Activated naive CD8-positive, alpha-beta T cell treated with anti-CD3 and anti-CD28 coated beads, Interleukin-2, amount 50 U/mL, for 16 hours (primary cell): ENCODE data around the gene CYP27B1.

Source experiments
- DNase-seq: peaks from one replicate; pipeline ENCODE4 v3.0.0-alpha.2; 2020; ENCODE audit warnings: low read depth, low spot score

The CYP27B1 gene

DNA sequence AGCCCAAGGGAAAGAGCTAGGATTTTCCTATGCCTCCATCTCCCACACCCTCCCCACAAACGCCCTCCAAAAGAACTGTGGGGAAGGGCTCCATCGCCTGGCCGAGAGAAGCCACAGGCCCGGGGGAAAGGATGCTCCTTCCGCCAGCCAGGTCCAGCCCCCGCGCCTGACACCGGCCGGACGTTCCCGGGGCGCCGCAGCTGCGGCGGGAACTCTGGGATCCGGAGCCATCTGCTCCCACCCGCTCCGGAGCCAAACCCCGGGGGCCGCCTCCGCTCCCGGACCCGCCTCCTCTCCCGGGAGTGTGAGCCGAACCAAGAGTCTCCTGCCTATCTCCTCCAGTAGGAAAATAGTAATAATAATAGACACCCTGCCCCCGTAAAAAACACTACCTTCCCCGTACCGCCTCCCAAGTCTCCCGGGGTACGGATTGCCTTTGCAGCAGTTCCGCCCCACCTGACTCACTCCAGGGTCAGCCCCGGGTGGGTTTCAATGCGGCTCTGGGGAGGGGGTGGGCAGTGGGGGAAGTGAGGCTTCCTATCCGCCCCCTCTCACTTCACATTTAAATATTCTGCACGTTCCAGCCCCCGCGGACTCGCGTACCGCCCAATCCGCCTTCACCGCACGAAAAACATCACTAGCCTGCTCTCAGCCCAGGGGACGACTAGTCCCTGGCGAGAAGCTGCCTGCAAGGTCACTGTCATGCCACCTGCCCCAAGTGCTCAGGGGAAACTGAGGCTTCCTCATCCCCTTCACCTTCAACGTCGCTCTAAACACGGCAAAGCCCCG lies 30.7 kb downstream of the CYP27B1 start:
- no peak for DNase-seq

DNA sequence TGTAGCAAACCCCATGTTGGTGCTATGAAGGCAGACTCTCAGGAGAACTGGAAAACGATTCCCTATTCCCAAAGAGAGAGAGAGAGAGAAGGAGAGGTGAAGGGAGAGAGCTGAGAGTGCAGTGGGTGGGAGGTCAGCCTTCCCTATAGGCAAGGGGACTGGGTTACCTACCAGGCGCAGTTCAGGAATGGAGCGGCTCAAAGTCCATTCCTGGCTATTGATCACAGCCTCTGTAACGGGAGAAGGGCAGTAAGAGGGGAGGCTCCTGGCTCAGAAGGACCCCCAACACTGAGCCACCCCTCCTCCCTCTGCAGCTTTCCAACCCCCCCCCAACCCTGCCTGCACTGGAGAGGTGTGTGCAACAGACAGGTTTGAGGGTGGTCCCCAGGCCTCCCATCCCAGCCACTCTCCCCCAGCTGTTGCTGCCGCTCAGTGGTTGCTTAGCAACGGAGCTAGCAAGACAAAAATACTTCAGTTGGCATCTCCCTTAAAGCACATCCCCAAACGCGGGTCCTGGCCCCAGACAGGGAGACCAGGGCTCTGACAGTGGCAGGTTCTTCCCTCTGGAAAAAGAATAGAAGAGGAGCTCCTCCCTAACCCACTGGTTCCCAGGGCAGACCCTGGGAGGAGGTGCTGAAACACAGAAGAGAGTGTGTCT lies 31.6 kb downstream of the CYP27B1 start:
- no peak for DNase-seq

DNA sequence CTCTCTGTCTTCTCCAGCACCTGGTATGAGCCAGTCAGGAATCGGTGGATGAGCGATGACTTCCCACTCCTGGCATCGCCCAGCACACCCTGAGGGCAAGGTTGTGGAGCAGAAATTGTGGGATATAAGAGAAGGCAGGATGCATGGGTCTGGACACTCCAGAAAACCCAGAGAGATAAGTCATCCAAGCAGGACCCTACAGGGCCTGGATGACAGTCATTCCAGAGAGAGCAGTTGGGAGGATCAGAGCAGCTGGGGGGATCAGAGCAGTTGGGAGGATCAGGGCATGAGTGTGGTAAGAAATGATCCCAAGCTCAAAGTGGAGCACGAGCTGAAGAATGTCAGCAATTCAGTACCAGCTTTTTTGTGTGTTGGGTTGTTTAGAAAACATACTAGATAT lies 32.3 kb downstream of the CYP27B1 start:
- no peak for DNase-seq

DNA sequence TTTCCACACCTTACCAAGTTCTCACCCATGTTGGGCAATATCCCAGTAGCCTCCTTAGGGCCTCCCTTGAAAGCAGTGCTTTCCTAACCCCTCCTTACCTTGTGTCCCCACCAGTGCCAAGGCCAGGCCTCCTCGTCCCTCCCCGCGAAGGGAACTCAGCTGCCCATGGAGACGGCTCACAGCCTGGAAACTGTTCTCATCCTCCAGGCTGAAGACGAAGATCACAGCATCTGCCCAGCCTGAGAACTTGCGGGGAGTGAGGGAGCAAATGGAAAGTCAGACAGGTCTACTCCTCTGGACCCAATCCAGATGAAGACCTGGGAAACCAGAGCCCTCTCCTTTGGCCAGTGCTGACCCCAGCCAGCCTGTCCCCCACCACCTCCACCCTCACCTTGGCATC lies 33.0 kb downstream of the CYP27B1 start:
- no peak for DNase-seq

DNA sequence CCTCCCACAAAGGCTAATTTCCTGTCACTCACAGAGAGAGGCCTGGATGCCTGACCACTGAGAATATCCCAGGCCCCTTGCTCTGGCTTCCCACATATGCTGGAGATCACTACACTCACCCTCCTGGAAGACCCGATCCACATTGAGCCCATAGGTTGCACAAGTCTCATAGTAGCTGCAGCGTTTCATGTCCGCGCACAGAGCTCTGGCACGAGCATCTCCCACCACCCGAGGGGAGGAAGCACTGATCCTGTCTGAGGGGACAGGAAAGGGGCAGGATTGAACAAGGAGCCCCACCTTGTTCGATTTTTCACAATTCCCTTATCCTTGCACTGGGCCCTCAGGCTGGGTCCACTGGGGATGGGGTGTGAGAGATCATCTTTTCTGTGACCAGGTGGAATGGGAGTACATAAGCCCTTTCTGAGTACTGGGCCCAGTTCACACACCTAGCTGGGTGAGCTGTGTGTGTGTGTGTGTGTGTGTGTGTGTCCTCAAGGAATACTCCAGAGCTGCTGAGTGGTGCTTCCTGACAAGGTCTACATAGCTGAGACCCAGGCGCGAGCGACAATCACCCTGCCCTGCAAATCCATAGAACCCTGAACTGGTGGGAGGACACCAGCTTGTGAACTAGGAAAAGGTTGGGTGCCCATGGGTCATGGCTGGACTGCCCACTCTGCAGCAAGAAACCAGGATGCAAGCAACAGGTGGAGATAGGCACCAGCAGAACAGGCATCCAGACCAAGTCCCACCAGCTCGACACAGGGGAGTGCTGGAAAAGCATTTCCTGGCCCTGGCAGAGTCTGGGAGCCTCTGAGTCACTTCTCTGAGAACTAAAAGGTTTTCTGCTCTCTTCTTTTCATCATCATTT lies 33.9 kb downstream of the CYP27B1 start:
- no peak for DNase-seq

DNA sequence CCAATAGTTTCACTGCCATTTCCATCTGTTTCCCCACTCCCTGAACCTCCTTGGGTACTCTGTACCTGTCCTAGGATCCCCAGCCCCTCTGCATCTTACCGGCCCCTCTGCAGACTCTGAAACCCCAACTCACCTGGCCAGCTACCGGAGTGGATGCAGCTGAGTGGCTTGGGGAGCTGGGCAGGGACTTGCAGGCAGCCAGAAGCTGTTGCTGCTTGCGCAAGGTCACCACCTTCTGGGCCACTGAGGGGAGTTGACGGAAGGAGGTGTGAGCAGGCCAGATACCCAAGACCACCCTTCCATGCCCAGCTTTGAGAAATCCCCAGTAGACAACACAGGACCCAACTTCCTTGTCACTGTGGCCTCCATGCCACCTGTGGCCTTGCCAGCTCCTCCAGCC lies 34.6 kb downstream of the CYP27B1 start:
- no peak for DNase-seq

DNA sequence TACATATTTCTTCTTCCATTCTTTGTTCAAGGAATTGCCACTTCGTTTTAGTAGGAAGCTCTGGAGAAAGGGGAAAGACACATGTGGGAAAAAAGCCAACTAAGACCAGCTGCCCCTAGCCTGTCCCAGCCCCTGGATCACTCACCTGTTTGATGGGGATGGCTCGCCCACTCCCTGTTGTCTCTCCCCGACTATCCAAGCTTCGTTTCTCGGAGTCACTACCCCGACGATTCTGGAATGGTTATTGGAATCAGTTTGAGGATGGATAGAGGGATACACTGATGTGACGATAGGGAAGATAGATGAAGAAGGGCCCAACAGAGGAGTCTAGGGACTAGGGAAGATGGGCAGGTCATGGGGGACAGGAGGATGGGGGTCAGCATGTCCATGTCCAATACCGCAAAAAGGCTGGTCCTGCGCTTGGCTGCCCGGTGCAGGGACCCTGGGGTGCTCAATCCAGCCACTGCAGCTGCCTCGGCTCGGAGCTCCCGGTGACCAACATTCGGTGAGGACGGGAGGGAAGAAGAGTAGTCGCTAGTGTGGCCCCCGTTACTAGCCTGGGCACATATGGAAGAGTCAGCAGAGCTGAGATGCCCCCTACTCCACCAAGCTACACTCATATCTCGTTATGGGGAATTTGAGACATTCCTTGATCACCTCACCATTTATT lies 35.3 kb downstream of the CYP27B1 start:
- DNase-seq = no peak

DNA sequence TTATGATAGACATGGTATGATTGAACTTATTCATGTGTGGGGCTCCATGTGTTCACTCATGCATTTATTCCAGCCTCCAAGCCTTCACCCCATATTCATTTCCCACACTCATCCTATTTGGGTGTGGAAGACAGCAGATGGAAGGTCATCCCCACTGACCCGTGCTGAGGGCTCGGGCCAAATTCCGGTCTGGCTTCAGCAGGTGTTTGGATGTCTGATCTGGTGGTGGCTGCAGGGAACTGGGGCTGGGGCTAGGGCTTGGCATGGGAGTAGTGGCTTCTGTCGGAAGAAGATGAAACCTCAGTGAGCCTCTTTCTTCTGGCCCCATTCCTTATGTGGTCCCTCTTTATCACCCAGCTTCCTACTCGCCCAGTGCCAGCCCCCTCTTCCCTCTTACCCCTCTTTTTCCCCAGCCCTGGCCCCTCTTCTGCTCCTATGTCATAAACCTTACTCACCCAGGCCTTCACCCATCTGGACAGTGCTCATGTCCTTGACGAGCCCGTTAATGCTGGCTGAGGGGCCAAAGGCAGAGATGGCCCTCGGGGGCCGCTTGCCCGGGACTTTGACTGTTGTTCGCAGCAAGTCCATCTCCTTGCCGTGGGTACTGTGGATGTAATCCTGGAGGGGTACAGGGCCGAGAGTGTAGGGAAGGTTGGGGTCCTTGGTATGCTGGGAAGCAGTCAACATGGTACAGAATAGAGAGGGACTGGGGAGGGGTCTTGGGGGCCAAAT lies 36.4 kb downstream of the CYP27B1 start:
- no peak for DNase-seq

DNA sequence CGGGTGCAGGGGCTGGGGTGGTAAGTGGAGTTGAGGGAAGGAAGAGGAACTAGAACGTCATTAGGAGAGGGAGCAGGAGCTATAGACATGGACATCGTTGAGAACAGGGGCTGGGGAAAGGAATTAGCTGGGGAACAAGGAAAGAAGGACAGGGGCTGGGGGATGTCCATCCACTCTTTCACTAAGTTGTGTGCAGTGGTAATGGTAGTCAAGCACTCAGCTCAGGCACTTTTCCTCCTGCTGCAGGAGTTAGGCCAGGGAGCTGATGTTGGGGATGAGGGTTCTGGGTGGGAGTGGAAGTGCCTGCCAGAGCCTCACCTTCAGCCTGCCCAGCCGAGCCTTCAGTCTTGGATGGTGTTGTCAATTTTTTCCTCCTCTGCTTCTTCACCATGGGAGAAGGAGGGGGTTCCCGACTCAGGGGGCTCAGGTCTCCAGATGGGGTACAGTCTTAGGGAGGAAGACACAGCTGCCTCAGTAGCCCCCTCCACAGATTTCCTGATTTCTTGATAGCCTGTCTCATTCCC lies 37.5 kb downstream of the CYP27B1 start:
- no peak for DNase-seq

DNA sequence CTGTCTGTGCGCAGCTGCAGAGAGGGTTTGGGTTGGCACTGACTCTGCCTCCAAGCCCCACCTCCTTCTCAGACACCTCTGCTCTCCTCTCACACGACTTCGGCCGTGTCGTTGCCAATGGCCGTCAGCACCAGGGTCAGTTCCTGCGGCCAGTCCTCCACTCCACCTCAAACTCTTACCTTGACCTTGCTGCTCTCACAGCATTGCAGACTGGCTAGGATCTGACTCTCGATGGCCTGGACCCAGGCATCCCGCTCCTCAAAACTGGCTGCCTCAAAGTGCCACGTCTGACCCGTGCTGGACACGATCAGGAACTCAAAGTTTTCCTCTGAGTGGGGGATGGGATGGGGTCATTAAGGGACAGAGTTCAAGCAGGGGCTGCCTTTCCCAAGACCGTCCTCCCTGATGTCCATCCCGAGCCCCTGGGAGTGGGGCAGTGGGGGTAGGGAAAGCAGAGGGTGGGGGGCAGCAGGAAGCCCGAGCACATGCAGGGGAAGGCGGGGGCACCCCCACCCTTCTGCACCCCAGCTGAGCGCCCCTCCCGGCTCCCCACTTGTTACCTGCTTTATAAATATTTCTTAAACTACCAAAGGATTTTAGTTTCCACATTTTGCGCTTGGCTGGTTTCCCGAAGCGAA lies 39.0 kb downstream of the CYP27B1 start:
- DNase-seq = no peak

DNA sequence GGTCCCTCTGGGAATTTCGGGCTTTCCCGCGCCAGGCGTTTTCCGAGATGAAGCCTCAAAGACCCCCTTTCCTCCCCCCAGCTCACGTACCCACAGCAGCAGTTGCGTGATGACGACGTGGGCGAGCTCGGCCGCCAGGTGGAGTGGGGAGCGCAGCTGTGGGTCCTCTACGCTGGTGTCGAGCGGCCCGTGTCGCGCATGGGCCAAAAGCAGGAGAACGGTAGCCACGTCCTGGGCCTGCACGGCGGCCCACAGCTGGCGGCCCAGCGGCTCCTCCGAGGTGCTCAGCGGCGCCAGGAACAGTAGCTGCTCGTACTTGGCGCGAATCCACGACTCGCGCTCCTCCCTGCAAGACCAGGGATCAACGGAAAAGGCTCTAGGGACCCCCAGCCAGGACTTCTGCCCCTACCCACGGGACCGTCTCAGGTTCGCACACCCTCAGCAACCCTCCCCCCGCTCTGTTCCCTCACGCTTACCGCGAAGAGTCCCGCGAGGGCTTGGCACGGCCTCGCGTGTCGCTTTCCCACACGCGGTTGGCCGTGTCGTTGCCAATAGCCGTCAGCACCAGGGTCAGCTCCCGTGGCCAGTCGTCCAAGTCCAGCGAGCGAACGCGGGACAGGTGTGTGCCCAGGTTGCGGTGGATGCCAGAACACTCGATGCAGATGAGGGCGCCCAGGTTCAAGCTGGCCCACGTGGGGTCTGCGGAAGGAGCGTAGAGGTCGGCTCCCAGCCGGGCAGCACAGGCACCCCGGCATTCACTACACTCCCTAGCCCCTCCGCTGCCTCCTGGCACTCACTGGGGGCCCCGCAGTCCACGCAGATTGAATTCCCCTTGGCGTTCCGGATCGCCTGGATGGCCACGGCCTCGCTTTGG lies 39.8 kb downstream of the CYP27B1 start:
- no peak for DNase-seq

DNA sequence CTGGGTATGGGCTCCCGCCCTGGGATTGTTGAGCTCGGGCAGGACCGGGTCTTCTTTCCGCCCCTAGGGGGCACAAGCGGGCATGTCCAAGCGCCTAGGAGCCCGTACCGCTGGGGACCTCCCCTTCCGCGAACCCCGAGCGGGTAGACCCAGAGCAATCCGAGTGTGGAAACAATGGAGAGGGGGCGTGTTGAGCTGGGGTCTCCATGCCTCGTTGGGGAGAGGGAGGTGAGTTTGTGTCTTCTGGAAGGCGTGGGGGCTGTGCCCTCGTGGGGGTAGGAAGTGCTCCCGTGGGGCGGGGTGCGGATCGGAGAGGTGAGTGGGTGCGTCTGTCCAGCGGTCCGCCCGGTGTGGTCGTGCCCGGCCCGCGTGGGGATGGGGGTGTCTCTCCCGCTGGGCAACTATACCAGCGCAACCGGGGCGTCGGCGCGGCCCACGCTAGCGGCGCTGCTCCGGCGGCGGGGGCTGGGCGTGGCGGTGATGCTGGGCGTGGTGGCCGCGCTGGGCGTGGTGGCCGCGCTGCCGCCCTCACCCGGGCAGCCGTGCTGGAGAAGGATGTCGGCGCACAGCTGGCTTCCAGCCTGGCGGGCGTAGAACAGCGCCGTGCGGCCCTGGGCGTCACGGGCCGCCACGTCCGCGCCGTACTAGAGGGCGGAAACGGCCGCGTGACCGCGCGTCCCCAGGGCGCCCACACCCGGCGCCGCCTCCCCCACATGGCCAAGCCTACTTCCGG lies 40.6 kb downstream of the CYP27B1 start:
- DNase-seq = no peak

DNA sequence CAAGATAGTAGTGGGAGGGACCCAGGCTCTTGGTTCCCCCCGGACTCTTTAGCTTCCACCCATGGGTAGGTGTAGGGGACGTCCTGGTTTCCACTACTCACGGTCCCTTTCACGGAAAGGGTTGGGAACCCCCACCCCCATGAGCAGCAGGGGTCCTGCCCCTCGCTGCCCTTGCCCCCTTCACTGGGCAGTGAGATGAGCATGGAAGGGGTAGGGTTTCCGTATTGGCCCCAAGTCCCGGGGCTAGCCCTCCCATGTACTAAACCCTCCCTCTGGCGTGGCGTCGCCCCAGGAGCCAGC lies 41.1 kb downstream of the CYP27B1 start:
- no peak for DNase-seq

DNA sequence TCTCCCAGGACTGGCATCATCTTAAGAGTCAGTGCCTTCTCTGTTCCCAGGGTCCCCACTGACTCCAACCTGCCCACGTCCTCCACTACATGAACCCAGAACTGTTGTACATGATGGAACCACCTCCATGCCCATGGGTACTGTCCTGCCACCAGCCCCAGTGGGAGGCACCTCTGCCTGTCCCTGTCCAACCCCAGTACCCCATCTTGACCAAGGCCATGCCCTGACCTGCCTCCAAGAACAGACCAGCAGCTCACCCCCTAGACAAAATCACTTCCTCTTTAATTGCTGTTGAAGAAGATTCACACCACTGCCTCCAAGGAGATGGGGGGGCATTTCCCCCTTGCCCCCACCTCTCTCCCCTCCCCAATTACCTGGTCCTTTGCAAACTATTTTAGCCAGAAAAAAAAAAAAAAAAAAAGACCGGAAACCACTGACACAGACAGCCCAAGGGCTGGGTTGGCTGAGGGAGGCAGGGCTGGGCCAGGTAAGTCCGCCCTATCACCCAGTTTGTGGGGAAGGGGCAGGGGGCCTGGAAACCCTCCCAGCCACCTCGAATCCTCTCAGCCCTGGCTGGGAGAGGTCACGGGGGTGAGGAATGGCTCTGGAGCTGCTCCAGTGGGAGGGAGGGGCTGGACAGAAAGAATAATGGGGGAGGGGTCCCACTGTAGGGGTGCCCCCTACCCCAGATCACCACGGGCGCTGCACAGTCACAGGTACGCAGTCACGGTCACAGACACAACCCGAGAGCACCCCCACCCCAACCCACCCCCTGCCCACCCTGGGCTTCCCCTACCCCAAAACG lies 41.7 kb downstream of the CYP27B1 start:
- no peak for DNase-seq

DNA sequence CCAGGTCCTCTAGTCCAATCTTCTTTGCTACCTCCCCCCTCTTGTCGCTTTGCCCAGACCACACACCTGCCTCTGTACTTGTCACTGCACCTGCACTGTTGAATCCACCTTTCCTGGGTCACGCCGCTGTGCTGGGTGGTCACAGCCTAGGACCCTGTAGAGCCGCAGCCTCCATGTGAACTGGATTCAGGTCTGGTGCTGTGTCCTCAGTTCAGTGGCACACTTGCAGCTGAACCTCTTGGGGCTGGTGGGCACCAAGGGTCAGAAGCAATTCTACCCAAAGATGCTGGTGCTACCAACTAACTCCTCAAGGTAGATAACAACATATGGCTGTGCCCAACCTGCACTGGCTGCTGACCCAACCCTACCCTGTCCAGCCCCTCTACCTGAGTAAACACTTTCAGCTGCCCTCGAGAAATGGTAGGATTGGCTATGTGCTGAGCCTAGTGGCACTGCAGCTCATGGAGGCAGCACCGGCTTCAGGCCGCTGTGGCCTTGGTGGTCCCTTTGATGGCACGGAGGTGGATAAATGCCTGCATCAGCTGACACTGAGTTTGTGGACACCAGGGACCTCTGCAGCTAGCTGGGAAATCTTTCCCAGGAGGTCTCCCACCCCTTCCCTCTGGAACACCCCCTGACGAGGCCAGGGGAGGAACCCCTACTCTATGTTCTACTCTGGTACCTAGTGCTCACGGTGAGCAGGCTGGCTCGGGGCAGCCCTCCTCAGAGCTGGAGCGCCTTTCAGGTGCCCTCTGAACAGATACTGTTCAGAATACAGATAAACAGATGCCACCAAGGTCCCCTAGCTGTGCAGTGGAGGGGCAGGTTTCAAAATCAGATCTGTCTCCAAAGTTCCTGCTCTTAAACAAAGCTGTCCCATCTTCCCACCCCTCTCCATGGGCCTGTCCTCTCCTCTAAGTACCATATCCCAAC lies 42.6 kb downstream of the CYP27B1 start:
- DNase-seq = no peak

DNA sequence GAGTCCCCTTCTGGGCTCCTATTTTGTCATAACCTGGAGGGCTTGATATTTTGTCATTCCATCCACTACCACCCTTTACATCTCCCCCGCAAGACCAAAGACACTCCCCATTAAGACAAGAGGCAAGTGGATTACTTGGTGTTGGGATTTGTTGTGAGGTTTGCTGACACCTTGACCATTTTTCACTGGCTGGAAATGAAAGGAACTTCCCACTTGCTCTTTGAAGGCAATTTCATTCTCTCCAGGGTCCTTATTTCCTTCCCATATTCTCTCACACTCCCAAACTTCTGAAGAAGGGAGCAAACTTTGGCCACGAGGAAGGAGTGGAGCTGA lies 43.3 kb downstream of the CYP27B1 start:
- no peak for DNase-seq
